ENCODE measurements around the gene RNF214.
"Not testable (repeated sequence)": the region's sequence is repeated elsewhere in the genome, so short reads cannot be mapped to it uniquely, and the experiment has no call there.

RNF214 gene

DNA sequence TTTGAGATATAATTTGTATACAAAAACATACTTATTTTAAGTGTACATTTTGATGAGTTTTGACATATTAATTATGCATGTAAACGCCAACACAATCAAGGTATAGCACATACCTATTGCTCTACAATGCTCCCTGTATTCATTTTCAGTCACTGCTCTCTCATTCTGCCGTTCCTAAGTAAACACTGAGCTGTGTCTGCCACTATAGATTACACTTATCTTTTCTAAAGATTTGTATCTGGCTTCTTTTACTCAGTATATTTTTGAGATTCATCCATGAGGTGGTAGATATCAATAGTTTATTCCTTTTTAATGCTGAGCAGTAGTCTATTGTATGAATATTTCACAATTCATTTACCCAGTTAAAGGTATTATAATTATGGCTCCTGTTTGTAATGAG lies 33.3 kb downstream of the RNF214 start:
- TF ChIP-seq POLR2A (IDR thresholded peaks at IDR 0.05; ENCODE audit: low read depth, low read length) = no peak
- no peak for TF ChIP-seq TAF1 (IDR thresholded peaks at IDR 0.05; ENCODE audit: borderline replicate concordance, low read depth, low read length)
- no peak for TF ChIP-seq POLR2AphosphoS5 (IDR thresholded peaks at IDR 0.05; ENCODE audit: low read depth, low read length)
- no peak for FAIRE-seq
- DNase-seq (ENCODE audit: insufficient read length) = no peak

DNA sequence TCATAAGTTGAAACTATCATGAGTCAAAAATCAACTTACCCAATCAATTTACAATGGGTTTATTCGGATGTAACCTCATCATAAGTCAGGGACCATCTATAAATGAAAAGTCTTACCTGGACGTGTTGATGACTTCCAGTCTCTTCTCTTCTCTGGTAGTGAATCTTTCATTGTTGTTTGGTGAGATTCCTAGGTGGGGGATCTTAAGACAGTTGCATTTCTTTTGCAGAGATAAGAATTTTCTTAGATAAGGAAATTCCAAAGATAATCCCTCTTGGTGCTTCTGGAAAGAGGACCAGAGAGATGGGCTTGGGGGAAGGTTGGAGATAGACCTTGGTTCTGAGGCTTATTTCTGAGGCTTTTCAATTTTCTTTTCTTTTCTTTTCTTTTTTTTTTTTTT lies 37.4 kb downstream of the RNF214 start:
- FAIRE-seq (no peak), DNase-seq (ENCODE audit: insufficient read length) (no peak)
- TF ChIP-seq POLR2AphosphoS5 (IDR thresholded peaks at IDR 0.05; ENCODE audit: low read depth, low read length) = no peak
- no peak for TF ChIP-seq TAF1 (IDR thresholded peaks at IDR 0.05; ENCODE audit: borderline replicate concordance, low read depth, low read length)
- TF ChIP-seq POLR2A (IDR thresholded peaks at IDR 0.05; ENCODE audit: low read depth, low read length) = no peak

DNA sequence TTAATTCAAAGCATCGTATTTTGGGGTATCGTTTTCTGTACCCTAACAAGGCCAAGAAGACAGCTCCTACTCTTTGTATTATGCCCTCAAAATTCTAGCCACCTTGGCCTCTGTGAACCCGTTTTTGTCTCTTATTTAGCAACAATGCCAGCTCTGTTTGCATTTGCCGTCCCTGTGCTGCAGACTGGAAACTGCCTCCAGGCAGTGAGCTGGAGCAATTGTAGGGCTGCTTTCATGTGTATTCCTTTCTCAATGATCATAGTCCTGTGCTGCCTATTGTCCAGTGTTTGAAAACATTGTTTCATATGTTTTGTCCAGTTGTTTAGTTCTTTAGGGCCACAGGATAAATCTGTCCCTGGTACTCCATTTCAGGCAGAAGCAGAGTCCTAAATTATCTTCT lies 38.7 kb downstream of the RNF214 start:
- FAIRE-seq (no peak), DNase-seq (ENCODE audit: insufficient read length) (no peak)
- no peak for TF ChIP-seq POLR2A (IDR thresholded peaks at IDR 0.05; ENCODE audit: low read depth, low read length)

DNA sequence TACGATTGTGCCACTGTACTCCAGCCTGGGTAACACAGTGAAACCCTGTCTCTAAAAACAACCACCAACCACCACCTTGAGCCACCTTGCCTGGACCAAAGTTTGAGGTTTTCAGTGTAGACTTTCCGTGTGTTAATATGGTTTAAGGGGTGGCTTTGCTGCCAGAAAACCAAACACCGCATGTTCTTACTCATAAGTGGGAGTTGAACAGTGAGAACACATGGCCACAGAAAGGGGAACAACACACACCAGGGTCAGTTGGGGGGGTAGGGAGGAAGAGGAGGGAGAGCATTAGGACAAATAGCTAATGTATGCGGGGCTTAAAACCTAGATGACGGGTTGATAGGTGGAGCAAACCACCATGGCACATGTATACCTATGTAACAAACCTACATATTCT lies 39.7 kb downstream of the RNF214 start:
- not testable (repeated sequence) for FAIRE-seq

DNA sequence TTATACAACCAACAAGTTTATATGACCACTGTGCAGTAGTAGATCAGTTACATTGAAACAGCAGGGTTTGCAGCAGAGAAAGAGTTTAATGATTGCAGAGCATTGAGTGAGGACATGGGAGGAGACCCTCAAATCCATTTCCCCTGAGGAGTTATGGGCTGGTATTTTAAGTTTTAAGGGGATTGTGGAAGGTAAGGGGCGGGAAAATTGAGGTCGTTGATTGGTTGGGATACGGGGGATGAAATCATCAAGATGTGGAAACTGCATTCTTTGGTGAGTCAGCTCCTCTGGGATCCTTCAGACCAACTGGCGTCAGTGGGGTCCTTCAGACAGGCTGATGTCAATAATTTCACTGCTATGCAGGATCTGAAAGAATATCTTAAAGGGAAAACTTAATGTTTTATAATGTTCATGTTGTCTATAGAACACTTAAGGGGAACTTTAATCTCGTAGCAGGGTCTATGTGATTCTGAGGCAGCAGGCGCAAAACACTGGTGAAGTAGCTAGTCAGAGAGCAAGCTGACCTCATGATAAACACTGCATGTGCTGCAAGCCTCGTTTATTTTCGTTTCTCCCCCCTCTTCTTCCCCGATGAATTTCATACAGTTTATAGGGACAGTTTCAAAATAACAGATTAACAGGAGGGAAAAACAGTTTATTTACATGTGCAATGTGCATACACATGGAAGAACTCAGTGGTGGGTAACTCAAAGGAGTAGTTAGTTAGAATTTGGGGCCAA lies 41.2 kb downstream of the RNF214 start:
- FAIRE-seq (no peak), DNase-seq (ENCODE audit: insufficient read length) (no peak)
- TF ChIP-seq TAF1 (IDR thresholded peaks at IDR 0.05; ENCODE audit: borderline replicate concordance, low read depth, low read length) (no peak), POLR2A (IDR thresholded peaks at IDR 0.05; ENCODE audit: low read depth, low read length) (no peak), POLR2AphosphoS5 (IDR thresholded peaks at IDR 0.05; ENCODE audit: low read depth, low read length) (no peak)

More for the DNA sequence above, 39.7 kb downstream of the RNF214 start:
- DNase-seq (ENCODE audit: insufficient read length) = not testable (repeated sequence)

DNA sequence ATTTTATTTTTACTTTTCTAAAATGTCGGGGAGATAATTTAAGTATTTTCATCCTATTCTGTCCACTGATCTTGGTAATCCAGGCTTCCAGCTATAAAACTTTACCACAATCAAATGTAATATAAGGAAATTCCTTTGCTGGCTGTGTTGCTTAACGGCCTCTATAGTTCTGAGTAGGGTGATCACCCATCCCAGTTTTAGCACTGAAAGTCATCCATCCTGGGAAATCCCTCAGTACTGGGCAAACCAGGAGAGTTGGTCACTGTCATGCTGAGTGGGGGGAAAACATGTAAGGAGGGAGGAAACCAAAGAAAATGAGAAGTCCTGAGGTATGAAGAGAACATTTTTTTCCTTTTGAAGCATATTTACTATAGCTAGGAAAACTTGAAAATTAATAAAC lies 45.9 kb downstream of the RNF214 start:
- TF ChIP-seq TAF1 (IDR thresholded peaks at IDR 0.05; ENCODE audit: borderline replicate concordance, low read depth, low read length) (no peak), POLR2AphosphoS5 (IDR thresholded peaks at IDR 0.05; ENCODE audit: low read depth, low read length) (no peak), POLR2A (IDR thresholded peaks at IDR 0.05; ENCODE audit: low read depth, low read length) (no peak)
- FAIRE-seq (no peak), DNase-seq (ENCODE audit: insufficient read length) (no peak)

DNA sequence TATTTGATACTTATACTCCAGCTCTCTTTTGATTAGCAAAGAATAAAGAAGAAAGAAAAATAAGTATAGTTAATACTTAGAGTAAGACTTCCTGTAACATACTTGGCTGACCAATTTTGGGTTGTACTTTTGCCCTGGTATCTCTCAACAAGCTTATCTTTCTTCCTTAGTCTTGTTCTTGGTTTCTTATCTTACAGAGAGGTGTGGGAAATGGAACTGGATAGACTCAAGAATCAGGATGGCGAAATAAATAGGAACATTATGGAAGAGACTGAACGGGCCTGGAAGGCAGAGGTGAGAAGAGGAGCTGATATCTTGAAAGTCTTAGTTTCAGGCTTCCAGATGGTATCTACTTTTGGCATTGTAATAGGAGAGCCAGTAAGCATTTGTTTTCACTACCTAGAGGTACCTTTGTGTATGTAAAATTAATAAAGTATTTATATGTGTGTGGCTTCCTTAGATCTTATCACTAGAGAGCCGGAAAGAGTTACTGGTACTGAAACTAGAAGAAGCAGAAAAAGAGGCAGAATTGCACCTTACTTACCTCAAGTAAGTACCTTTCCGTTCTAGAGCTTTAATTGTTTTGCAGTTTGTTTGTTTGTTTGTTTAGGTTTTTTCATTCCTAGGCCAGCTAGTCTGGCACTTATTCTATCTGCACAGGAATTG lies 47.4 kb downstream of the RNF214 start:
- no peak for DNase-seq (ENCODE audit: insufficient read length)
- no peak for FAIRE-seq
- no peak for TF ChIP-seq POLR2A (IDR thresholded peaks at IDR 0.05; ENCODE audit: low read depth, low read length)
- TF ChIP-seq TAF1 (IDR thresholded peaks at IDR 0.05; ENCODE audit: borderline replicate concordance, low read depth, low read length) = no peak
- no peak for TF ChIP-seq POLR2AphosphoS5 (IDR thresholded peaks at IDR 0.05; ENCODE audit: low read depth, low read length)

DNA sequence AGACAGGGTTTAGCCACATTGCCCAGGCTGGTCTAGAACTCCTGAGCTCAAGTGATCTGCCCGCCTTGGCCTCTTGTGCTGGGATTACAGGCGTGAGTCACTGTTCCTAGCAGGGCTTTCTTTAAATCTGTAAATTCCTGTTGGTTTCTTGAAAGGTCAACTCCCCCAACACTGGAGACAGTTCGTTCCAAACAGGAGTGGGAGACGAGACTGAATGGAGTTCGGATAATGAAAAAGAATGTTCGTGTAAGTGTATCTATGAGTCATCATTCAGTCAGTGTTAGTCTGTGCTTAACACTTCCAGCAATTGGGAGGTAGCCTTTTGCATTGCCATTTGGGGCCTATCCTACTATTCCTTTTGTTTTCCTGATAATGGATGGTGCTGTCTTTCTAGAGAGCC lies 48.7 kb downstream of the RNF214 start:
- FAIRE-seq = no peak
- TF ChIP-seq POLR2AphosphoS5 (IDR thresholded peaks at IDR 0.05; ENCODE audit: low read depth, low read length) (no peak), TAF1 (IDR thresholded peaks at IDR 0.05; ENCODE audit: borderline replicate concordance, low read depth, low read length) (no peak), POLR2A (IDR thresholded peaks at IDR 0.05; ENCODE audit: low read depth, low read length) (no peak)
- no peak for DNase-seq (ENCODE audit: insufficient read length)

DNA sequence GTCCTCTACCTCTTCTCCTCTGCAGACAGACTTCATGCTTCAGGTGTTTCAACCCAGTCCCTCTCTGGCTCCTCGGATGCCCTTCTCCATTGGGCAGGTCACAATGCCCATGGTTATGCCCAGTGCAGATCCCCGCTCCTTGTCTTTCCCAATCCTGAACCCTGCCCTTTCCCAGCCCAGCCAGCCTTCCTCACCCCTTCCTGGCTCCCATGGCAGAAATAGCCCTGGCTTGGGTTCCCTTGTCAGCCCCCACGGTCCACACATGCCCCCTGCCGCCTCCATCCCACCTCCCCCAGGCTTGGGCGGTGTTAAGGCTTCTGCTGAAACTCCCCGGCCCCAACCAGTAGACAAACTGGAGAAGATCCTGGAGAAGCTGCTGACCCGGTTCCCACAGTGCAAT lies 49.4 kb downstream of the RNF214 start:
- FAIRE-seq (no peak), DNase-seq (ENCODE audit: insufficient read length) (no peak)
- TF ChIP-seq TAF1 (IDR thresholded peaks at IDR 0.05; ENCODE audit: borderline replicate concordance, low read depth, low read length) = no peak
- TF ChIP-seq POLR2AphosphoS5 (IDR thresholded peaks at IDR 0.05; ENCODE audit: low read depth, low read length) = no peak
- no peak for TF ChIP-seq POLR2A (IDR thresholded peaks at IDR 0.05; ENCODE audit: low read depth, low read length)

DNA sequence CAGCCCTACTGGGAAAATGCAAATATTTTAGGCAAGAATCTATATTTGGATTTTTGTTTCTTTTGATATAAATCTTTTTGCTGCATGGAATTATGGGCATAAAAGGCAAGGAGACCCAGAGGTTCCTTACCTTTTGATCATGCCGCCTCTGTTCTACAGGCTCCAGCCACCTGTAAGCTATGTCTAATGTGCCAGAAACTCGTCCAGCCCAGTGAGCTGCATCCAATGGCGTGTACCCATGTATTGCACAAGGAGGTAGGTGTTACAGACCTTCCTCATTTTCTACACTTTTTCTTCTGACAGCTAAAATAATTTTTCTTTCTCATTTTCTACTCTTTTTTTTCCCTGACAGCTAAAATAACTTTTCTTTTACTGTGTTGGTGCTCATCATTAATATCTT lies 50.5 kb downstream of the RNF214 start:
- TF ChIP-seq TAF1 (IDR thresholded peaks at IDR 0.05; ENCODE audit: borderline replicate concordance, low read depth, low read length) (no peak), POLR2A (IDR thresholded peaks at IDR 0.05; ENCODE audit: low read depth, low read length) (no peak), POLR2AphosphoS5 (IDR thresholded peaks at IDR 0.05; ENCODE audit: low read depth, low read length) (no peak)
- DNase-seq (ENCODE audit: insufficient read length) (no peak), FAIRE-seq (no peak)

DNA sequence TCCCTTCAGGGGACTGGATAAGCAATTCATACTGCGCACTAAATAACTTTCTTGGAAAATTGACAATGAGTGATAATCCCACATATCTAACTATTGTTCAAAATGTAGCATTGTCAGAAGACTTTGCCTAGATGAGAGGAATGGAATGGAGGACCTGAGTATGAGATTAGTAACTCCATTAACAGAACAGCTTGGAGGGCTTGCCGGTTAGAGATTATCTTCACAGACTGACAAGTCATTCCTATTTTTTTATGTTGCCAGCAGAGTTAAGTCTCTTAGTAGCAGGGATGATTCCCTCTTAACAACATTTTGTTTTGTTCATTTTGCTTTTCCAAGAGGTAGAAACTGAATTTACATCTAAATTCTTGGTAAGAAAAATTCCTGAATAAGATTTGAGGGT lies 51.6 kb downstream of the RNF214 start:
- DNase-seq (ENCODE audit: insufficient read length) = no peak
- no peak for FAIRE-seq
- no peak for TF ChIP-seq POLR2A (IDR thresholded peaks at IDR 0.05; ENCODE audit: low read depth, low read length)

DNA sequence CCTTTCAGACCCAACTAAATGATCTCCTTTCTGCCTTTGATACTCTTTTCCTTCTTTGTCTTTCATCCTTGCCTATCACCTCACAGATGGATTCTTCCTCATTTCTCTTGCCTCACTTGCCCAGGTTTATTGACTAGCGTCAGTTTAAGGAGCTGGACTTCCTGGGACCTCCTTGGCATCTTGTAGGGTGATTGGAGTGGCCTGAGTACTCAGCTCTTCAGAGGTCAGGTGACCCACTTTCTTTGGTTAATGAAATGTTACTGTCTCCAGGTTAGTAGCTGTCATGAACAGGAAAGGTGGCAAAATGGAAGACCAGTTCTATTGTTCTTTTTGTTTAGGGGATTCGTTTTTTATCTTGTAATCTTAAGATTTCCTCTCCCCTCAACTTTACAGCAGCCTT lies 54.1 kb downstream of the RNF214 start:
- FAIRE-seq = no peak
- no peak for TF ChIP-seq POLR2A (IDR thresholded peaks at IDR 0.05; ENCODE audit: low read depth, low read length)
- no peak for TF ChIP-seq POLR2AphosphoS5 (IDR thresholded peaks at IDR 0.05; ENCODE audit: low read depth, low read length)
- no peak for TF ChIP-seq TAF1 (IDR thresholded peaks at IDR 0.05; ENCODE audit: borderline replicate concordance, low read depth, low read length)
- no peak for DNase-seq (ENCODE audit: insufficient read length)

DNA sequence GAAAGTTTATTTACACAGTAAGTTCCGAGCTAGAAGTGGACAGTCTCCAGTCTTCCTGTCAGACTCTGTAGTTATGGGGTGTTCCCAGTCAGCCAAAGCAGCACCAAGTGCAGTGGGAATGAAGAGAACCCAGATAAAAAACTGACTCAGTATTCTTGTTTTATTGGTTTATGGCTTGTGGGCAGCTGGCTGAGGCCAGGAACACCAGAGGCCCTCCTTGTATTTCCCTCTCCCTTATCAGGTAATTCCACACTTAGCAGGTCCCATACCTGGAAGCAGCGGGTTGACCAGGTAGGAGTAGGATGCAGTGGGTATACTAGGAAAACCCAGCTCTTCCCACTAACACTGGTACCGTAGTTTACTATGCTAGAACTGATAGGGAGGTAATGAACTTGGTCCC lies 55.2 kb downstream of the RNF214 start:
- FAIRE-seq = no peak
- TF ChIP-seq POLR2A (IDR thresholded peaks at IDR 0.05; ENCODE audit: low read depth, low read length) (no peak), POLR2AphosphoS5 (IDR thresholded peaks at IDR 0.05; ENCODE audit: low read depth, low read length) (no peak), TAF1 (IDR thresholded peaks at IDR 0.05; ENCODE audit: borderline replicate concordance, low read depth, low read length) (no peak)
- no peak for DNase-seq (ENCODE audit: insufficient read length)
